Fibroblast of skin of back (primary cell): ENCODE data around the gene BCHE.

Experiments
- DNase-seq: peaks from one replicate; pipeline ENCODE4 v3.0.0-alpha.2; 2013

BCHE gene

DNA sequence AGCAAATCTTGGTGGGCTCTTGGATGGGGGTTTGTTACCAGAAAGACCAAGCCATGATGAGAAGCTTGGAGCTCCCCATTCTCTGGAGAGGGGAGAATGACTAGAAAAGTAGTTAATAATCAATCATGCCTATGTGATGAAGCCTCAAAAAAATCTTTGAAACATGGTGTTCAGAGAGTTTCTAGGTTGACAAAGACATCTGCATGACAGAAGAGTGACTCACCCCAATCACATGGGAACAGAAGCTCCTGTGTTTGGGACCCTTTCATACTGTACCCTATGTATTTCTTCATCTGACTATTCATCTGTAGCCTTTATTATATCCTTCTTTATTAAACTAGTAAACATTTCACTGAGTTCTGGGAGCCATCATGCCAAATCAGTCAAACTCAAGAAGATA is 87.4 kb downstream of the BCHE start:
- peak; percentile 1 for DNase-seq

DNA sequence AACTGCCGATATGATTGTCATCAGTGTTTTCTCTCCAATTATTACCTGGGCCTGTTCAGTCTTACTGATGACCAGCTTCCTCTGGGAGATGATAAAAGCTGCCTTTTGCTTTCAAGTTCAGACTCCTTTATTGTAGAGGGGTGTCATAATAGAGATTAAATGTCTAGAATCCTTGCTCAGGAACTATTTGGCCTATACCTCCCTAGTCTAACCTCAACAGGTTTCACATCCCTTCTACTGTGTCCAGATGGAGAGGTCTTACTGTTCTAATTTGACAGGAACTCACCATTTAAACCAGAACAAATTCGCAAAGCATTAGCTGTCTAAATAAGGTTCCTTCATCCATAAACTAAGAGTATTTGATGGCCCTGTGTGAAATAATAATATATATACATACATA is 88.0 kb downstream of the BCHE start:
- DNase-seq, result no peak

DNA sequence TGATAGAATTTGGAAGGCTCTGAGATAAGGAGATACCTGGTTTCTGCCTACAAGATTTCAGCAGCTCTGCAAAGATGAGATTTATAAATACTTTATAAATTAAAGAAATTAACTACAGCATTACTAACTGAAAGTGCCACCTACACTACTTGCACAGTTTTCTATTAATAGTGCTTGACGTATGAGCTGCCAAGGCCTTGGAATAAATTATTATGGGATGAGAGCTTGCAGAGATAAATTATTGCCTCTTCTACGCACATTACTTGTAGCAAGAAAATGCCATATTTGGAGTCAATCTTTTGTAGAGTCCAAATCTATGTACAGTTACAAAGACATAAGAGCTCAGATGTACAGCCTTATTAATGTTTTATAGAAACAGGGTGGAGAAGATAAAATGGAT is 89.1 kb downstream of the BCHE start:
- no peak for DNase-seq

DNA sequence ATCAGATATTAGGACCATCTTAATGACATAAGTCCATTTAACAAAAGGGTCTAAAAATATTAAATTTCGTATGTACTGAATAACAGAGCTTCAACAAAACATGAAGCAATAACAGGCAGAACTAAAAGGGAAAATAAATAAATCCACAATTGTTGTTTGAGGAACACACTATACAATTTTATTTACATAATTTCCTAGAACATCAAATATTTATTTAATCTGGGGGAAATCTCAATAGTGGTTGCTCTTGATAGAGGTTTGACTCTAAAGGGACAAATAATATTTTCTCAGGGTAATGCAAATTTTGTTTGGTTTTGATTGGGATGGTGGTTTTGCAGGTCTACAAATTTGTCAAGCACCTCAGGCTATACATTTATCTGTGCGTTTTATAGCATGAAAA is 90.3 kb downstream of the BCHE start:
- no peak for DNase-seq

DNA sequence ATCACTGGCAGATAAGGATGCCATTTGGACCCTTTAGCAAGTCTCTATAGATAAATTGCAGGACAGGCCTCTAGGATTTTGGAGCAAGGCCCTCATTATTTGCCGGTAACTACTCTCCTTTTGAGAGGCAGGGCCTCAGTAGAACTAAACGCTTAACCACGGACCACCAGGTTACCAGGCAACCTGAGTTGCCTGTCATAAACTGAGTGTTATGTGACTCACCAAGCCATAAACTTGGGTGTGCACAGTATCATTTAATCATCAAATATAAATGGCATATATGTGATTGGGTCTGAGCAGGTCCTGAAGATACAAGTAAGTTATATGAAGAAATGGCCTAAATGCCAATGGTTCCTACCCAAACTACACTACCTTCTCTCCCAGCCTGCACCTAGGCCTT is 93.2 kb downstream of the BCHE start:
- no peak for DNase-seq

DNA sequence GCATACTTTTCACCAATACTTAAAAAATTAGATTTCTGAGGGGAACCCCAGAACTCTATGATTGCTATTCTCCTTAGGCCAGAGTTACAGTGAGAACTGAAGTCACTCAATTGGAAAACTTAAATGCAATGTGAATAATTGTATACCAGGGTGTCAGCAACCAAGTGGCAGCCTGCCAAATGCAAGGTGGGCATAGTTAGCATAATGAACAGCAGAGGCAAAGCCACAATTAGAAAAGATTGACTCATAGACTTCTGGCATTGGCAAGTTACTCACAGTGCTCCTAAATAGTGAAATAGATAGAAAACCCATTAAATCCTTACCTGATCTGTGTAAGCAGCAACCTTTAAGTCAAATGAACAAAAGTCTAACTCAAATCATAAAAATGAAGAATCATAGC is 94.9 kb downstream of the BCHE start:
- no peak for DNase-seq

DNA sequence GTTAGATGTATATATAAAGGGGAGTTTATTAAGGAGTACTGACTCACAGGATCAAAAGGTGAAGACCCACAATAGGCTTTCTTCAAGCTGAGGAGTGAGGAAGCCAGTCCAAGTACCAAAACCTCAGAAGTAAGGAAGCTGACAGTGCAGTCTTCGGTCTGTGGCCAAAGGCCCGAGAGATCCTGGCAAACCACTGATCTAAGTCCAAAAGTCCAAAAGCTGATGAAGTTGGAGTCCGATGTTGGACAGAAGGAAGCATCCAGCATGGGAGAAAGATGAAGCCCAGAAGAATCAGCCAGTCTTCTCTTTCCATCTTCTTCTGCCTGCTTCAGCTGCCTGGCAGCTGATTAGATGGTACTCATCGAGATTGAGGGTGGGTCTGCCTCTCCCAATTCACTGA is 107.5 kb downstream of the BCHE start:
- DNase-seq, result no peak

DNA sequence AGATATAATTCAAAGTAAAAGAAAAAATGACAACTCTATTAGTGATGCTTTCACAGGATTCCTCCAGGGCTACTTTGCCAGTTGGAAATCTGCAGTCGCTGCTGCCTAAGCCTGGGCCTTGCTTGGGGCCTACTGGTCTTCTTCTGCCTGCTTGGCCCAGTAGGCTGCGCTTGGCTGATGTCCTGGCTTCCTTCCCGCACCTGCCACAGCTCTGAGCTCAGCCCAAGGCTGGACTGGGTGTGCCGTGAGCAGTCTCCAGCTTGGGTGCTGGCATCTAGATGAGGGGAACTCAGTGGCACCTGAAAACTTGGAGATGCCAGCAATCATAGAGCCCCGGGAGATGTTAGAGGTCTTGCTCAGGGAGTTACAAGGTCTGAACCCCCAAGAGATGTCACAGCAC is 108.3 kb downstream of the BCHE start:
- no peak for DNase-seq

DNA sequence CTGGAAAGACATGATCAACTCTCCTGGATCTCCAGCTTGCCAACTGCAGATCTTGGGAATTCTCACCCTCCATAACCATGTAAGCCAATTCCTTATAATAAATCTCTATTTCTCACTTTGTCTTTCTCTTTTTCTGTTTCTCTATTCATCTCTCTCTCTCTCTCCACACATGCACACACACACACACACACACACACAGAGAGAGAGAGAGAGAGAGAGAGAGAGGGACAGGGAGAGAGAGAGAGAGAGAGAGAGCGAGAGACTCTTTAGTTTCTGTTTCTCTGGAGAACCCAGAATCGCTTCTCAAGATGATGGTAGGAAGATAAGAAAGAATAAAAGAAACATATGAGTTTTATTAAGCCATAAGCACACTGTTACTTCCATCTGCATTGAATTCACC is 111.9 kb downstream of the BCHE start:
- DNase-seq, result no peak
